HEK293 (cell line): ENCODE results near the gene GAREM1.

Source experiments
- CTCF ChIP-seq: fragments of 450-650 bp; formaldehyde crosslinking; IDR thresholded peaks from 2 replicates; pipeline ENCODE4 v1.5.1; 2016; ENCODE audit warnings: missing biosample characterization, missing genetic modification characterization
- ZNF214 ChIP-seq: fragments of 450-650 bp; formaldehyde crosslinking; IDR thresholded peaks from 2 replicates; pipeline ENCODE4 v1.5.1; 2017; ENCODE audit warnings: missing biosample characterization, mild to moderate bottlenecking, missing genetic modification characterization, borderline replicate concordance

GRCh38 chr18:32446780-32447179 is 23.9 kb downstream of the GAREM1 start:
- TF ChIP-seq ZNF214 (tag by site-specific recombination), result no peak
- no peak for TF ChIP-seq CTCF (tag by site-specific recombination)
